Left ventricle myocardium inferior (tissue), 1 donor: ENCODE measurements around the gene RNF8. TPM values are rescaled to one million over a fixed set of nuclear protein-coding genes. Genes with fewer than 3 reads are reported as not detected.
"Not testable (repeated sequence)": the region's sequence is repeated elsewhere in the genome, so short reads cannot be mapped to it uniquely, and the experiment has no call there.

Source experiments
- DNase-seq: peaks from one replicate; pipeline ENCODE4 v3.0.0-alpha.2; 2020
- H3K27ac ChIP-seq: fragments of 200-600 bp; replicated peaks from 2 replicates; pipeline ENCODE4 v1.8.0; 2021
- H3K27me3 ChIP-seq: fragments of 200-600 bp; 2 replicates; pipeline ENCODE4 v1.8.0; 2021; ENCODE audit warnings: low read depth
- H3K36me3 ChIP-seq: fragments of 200-600 bp; 2 replicates; pipeline ENCODE4 v1.8.0; 2021
- H3K4me1 ChIP-seq: fragments of 200-600 bp; 2 replicates; pipeline ENCODE4 v1.8.0; 2021
- H3K4me3 ChIP-seq: fragments of 200-600 bp; 2 replicates; pipeline ENCODE4 v1.8.0; 2021; ENCODE audit warnings: mild to moderate bottlenecking, moderate library complexity
- H3K9me3 ChIP-seq: fragments of 200-600 bp; replicated peaks from 2 replicates; pipeline ENCODE4 v1.8.0; 2021
- CTCF ChIP-seq: fragments of 200-600 bp; IDR thresholded peaks from 2 replicates; pipeline ENCODE4 v1.8.0; 2021; ENCODE audit warnings: antibody characterized with exemption, mild to moderate bottlenecking, borderline replicate concordance
- intact Hi-C: fragments of 100-400 bp; cut with micrococcal nuclease; formaldehyde crosslinking; loops from one replicate; pipeline ENCODE4 v1.11.0; 2022
- total RNA-seq: library from RNA; stranded (reverse); fragmentation: NEBNext Ultra II Directional; extraction: Animal tissue kit (Norgen Biotek cat#: 25700); gene quantifications from one replicate; pipeline ENCODE4 v1.2.1, GENCODE V29; 2021
- donor health status: DM: no; HTN: yes; CAD: no; lungs with severe emphysema.

Gene RNF8
- total RNA-seq, 1 donor from 2014 or later, result 16.1 TPM

- Histone ChIP-seq H3K36me3 (peaks cover 32% of the 10 kb centered on the region), H3K4me3 (no peak overlapping the region), H3K9me3 (no peaks in the 10 kb centered on the region), H3K4me1 (peaks cover 45% of the 10 kb centered on the region), H3K27ac (no peak overlapping the region), H3K27me3 (no peaks in the 10 kb centered on the region)
- intact Hi-C loops, result no loop called here
- no peak for DNase-seq
- TF ChIP-seq CTCF, result no peak
Observed at GRCh38 chr6:37323580-37323979, 30.2 kb upstream of the RNF8 start.

- H3K4me1 ChIP-seq, result peaks cover 37% of the 10 kb centered on the region
- H3K4me3 ChIP-seq, result no peak overlapping the region
- H3K9me3 ChIP-seq, result no peaks in the 10 kb centered on the region
- intact Hi-C loops, result no loop called here
- no peak for TF ChIP-seq CTCF
- H3K36me3 ChIP-seq, result peaks cover 32% of the 10 kb centered on the region
- no peak overlapping the region for H3K27ac ChIP-seq
- H3K27me3 ChIP-seq, result no peaks in the 10 kb centered on the region
- DNase-seq, result no peak
Observed at GRCh38 chr6:37324131-37325033, 29.4 kb upstream of the RNF8 start.

GRCh38 chr6:37330345-37330744 lies 23.4 kb upstream of the RNF8 start:
- H3K4me3 ChIP-seq, DNase-seq, H3K9me3 ChIP-seq, H3K4me1 ChIP-seq, H3K27ac ChIP-seq, intact Hi-C loops, H3K27me3 ChIP-seq: not testable (repeated sequence)
- peaks cover 41% of the 10 kb centered on the region for H3K36me3 ChIP-seq

GRCh38 chr6:37331047-37331446 lies 22.7 kb upstream of the RNF8 start:
- DNase-seq, result no peak
- intact Hi-C loops, result no loop called here
- H3K4me3 ChIP-seq, result no peak overlapping the region
- TF ChIP-seq CTCF, result no peak
- no peaks in the 10 kb centered on the region for H3K9me3 ChIP-seq
- no peaks in the 10 kb centered on the region for H3K27me3 ChIP-seq
- peaks cover 41% of the 10 kb centered on the region for H3K36me3 ChIP-seq
- no peak overlapping the region for H3K27ac ChIP-seq
- H3K4me1 ChIP-seq, result no peaks in the 10 kb centered on the region

- DNase-seq, result no peak
- TF ChIP-seq CTCF, result no peak
- no peaks in the 10 kb centered on the region for H3K9me3 ChIP-seq
- no peak overlapping the region for H3K4me3 ChIP-seq
- H3K36me3 ChIP-seq, result peaks cover 41% of the 10 kb centered on the region
- intact Hi-C loops, result no loop called here
- no peaks in the 10 kb centered on the region for H3K4me1 ChIP-seq
- H3K27me3 ChIP-seq, result no peaks in the 10 kb centered on the region
- no peak overlapping the region for H3K27ac ChIP-seq
Observed at GRCh38 chr6:37332894-37333293, 20.9 kb upstream of the RNF8 start.

GRCh38 chr6:37334047-37334446 lies 19.7 kb upstream of the RNF8 start:
- no peak overlapping the region for H3K27ac ChIP-seq
- TF ChIP-seq CTCF, result no peak
- H3K36me3 ChIP-seq, result peaks cover 37% of the 10 kb centered on the region
- no peaks in the 10 kb centered on the region for H3K27me3 ChIP-seq
- intact Hi-C loops, result no loop called here
- H3K4me1 ChIP-seq, result no peaks in the 10 kb centered on the region
- no peak overlapping the region for H3K4me3 ChIP-seq
- DNase-seq, result no peak
- H3K9me3 ChIP-seq, result no peaks in the 10 kb centered on the region

- H3K36me3 ChIP-seq, H3K27me3 ChIP-seq, H3K9me3 ChIP-seq, H3K27ac ChIP-seq, H3K4me3 ChIP-seq, DNase-seq, intact Hi-C loops, H3K4me1 ChIP-seq: not testable (repeated sequence)
Observed at GRCh38 chr6:37338317-37338716, 15.5 kb upstream of the RNF8 start.
